Measurements from ENCODE around the gene DTNB.
"Not testable (repeated sequence)": the region's sequence is repeated elsewhere in the genome, so short reads cannot be mapped to it uniquely, and the experiment has no call there.

The DTNB gene

GRCh38 chr2:25620711-25621110, 52.7 kb downstream of the DTNB start:
- no peak for DNase-seq

GRCh38 chr2:25620077-25620476, 53.3 kb downstream of the DTNB start:
- DNase-seq = peak in 1 of 2 experiments; percentile 40

- DNase-seq = peak in 1 of 2 experiments; percentile 63
These were observed 54.2 kb downstream of the DTNB start for GRCh38 chr2:25619185-25619584.

- peak; percentile 88 to 98 for DNase-seq
These were observed 54.7 kb downstream of the DTNB start for GRCh38 chr2:25618676-25619075.

- peak in 1 of 2 experiments; percentile 38 for DNase-seq
These were observed 55.3 kb downstream of the DTNB start for GRCh38 chr2:25617948-25618646.

- DNase-seq = no peak
These were observed 57.5 kb downstream of the DTNB start for GRCh38 chr2:25615920-25616319.

GRCh38 chr2:25615386-25615785, 58.0 kb downstream of the DTNB start:
- no peak for DNase-seq

GRCh38 chr2:25614711-25615110, 58.7 kb downstream of the DTNB start:
- peak in 1 of 2 experiments; percentile 3 for DNase-seq

GRCh38 chr2:25608718-25609117, 64.7 kb downstream of the DTNB start:
- DNase-seq = no peak

- peak; percentile 5 to 55 for DNase-seq
These were observed 66.5 kb downstream of the DTNB start for GRCh38 chr2:25606892-25607291.

- no peak for DNase-seq
These were observed 71.0 kb downstream of the DTNB start for GRCh38 chr2:25602333-25602723.

- not testable (repeated sequence) for DNase-seq
These were observed 71.6 kb downstream of the DTNB start for GRCh38 chr2:25601711-25602332.

- DNase-seq = no peak
These were observed 74.5 kb downstream of the DTNB start for GRCh38 chr2:25598911-25599310.

- no peak for DNase-seq
These were observed 75.0 kb downstream of the DTNB start for GRCh38 chr2:25598332-25598731.

GRCh38 chr2:25597881-25598280, 75.5 kb downstream of the DTNB start:
- no peak for DNase-seq

- DNase-seq = no peak
These were observed 76.7 kb downstream of the DTNB start for GRCh38 chr2:25596516-25597244.

GRCh38 chr2:25595393-25595792, 78.0 kb downstream of the DTNB start:
- no peak for DNase-seq

- no peak for DNase-seq
These were observed 78.4 kb downstream of the DTNB start for GRCh38 chr2:25594991-25595390.

GRCh38 chr2:25592766-25593292, 80.5 kb downstream of the DTNB start:
- DNase-seq = no peak

- DNase-seq = no peak
These were observed 82.4 kb downstream of the DTNB start for GRCh38 chr2:25590921-25591505.

- DNase-seq = no peak
These were observed 83.6 kb downstream of the DTNB start for GRCh38 chr2:25589676-25590205.

- no peak for DNase-seq
These were observed 84.8 kb downstream of the DTNB start for GRCh38 chr2:25588576-25588975.

GRCh38 chr2:25587361-25587760, 86.0 kb downstream of the DTNB start:
- no peak for DNase-seq
